PC-3 (cell line): ENCODE data around the gene DEPDC7. TPM values are rescaled to one million over a fixed set of nuclear protein-coding genes. Genes with fewer than 3 reads are reported as not detected.
"Not testable (repeated sequence)": the region's sequence is repeated elsewhere in the genome, so short reads cannot be mapped to it uniquely, and the experiment has no call there.

Experiments
- ATAC-seq: fragments of 200-7000 bp; cut with Tn5 transposase; 2 replicates; pipeline ENCODE4 v1.9.1; 2020; ENCODE audit warnings: mild to moderate bottlenecking, moderate library complexity
- Bru-seq: library from RNA; stranded (reverse); fragments of 400-500 nt; gene quantifications from one replicate; lab custom pipeline; 2021; lab: Mats Ljungman, UMichigan
- BruChase-seq, 2 experiments: library from RNA; stranded (reverse); fragments of 400-500 nt; gene quantifications; one replicate each; lab custom pipeline; 2021; lab: Mats Ljungman, UMichigan
- BruUV-seq: library from RNA; stranded (reverse); fragments of 400-500 nt; replicated peaks from 2 replicates; lab custom pipeline; 2021; lab: Mats Ljungman, UMichigan
- CTCF ChIA-PET: fragments of 300-600 bp; sonication (Branson Sonifier 250); formaldehyde crosslinking; loops from one replicate; lab custom pipeline; 2022; ENCODE audit warnings: antibody characterized with exemption; lab: Charles Lee
- POLR2A ChIA-PET: fragments of 300-600 bp; sonication (Branson Sonifier 250); formaldehyde crosslinking; loops from one replicate; lab custom pipeline; 2022; ENCODE audit warnings: antibody characterized with exemption; ENCODE audit not compliant: unreplicated experiment; lab: Charles Lee
- DNase-seq: peaks from one replicate; pipeline ENCODE4 v3.0.0-alpha.2; 2015
- H2AFZ ChIP-seq: fragments of 300-600 bp; sonication (generic); 2 replicates; pipeline ENCODE4 v1.6.0; 2016; ENCODE audit warnings: antibody characterized with exemption, low read length
- H3F3A ChIP-seq: fragments of 300-600 bp; sonication (generic); one replicate; pipeline ENCODE4 v1.6.0; 2017; ENCODE audit warnings: antibody characterized with exemption, low read length, control low read depth, mild to moderate bottlenecking; ENCODE audit not compliant: unreplicated experiment
- H3K27ac ChIP-seq: fragments of 300-600 bp; sonication (generic); 2 replicates; pipeline ENCODE4 v1.5.1; 2016; ENCODE audit warnings: mild to moderate bottlenecking, low read length
- H3K27me3 ChIP-seq: fragments of 300-600 bp; sonication (generic); 2 replicates; pipeline ENCODE4 v1.6.1; 2016; ENCODE audit warnings: low read length, mixed read lengths
- H3K36me3 ChIP-seq: fragments of 300-600 bp; sonication (generic); 2 replicates; pipeline ENCODE4 v1.6.1; 2016; ENCODE audit warnings: low read depth, mixed run types, low read length, mixed read lengths
- H3K4me1 ChIP-seq: fragments of 300-600 bp; sonication (generic); 2 replicates; pipeline ENCODE4 v1.5.1; 2016; ENCODE audit warnings: low read length; ENCODE audit not compliant: insufficient read depth
- H3K4me2 ChIP-seq: fragments of 300-600 bp; sonication (generic); 2 replicates; pipeline ENCODE4 v1.6.0; 2016; ENCODE audit warnings: low read length
- H3K4me3 ChIP-seq: fragments of 300-600 bp; sonication (generic); 2 replicates; pipeline ENCODE4 v1.5.1; 2016; ENCODE audit warnings: mild to moderate bottlenecking, low read length, mixed read lengths
- H3K79me2 ChIP-seq: fragments of 300-600 bp; sonication (generic); 2 replicates; pipeline ENCODE4 v1.6.1; 2017; ENCODE audit warnings: low read length, mixed read lengths
- H3K9ac ChIP-seq: fragments of 300-600 bp; sonication (generic); 2 replicates; pipeline ENCODE4 v1.6.0; 2016; ENCODE audit warnings: mild to moderate bottlenecking, low read length
- H3K9me2 ChIP-seq: fragments of 300-600 bp; sonication (generic); replicated peaks from 2 replicates; pipeline ENCODE4 v1.6.1; 2016; ENCODE audit warnings: mixed run types, low read length, mixed read lengths
- H3K9me3 ChIP-seq: fragments of 300-600 bp; sonication (generic); 2 replicates; pipeline ENCODE4 v1.6.1; 2016; ENCODE audit warnings: low read length, mixed read lengths
- H4K20me1 ChIP-seq: fragments of 300-600 bp; sonication (generic); 2 replicates; pipeline ENCODE4 v1.6.1; 2016; ENCODE audit warnings: low read length, mixed read lengths
- CTCF ChIP-seq: fragments of 300-600 bp; sonication (generic); conservative IDR thresholded peaks from 2 replicates; pipeline ENCODE4 v1.5.1; 2017; ENCODE audit warnings: antibody characterized with exemption, low read depth, mild to moderate bottlenecking, low read length
- EZH2 ChIP-seq: fragments of 300-600 bp; sonication (generic); IDR thresholded peaks from one replicate; pipeline ENCODE4 v1.6.1; 2017; ENCODE audit warnings: antibody characterized with exemption, mild to moderate bottlenecking, low read length; ENCODE audit not compliant: unreplicated experiment
- EZH2phosphoT487 ChIP-seq: fragments of 300-600 bp; sonication (generic); IDR thresholded peaks from 2 replicates; pipeline ENCODE4 v1.6.1; 2018; ENCODE audit warnings: mild to moderate bottlenecking, antibody characterized with exemption, low read length, borderline replicate concordance
- intact Hi-C: fragments of 100-400 bp; cut with micrococcal nuclease; formaldehyde crosslinking; loops from 2 replicates; pipeline ENCODE4 v1.9.0; 2023
- long read RNA-seq: library from polyadenylated mRNA; unstranded; transcript quantifications from one replicate; pipeline ENCODE4 v2.0.0, GENCODE V29; 2021; ENCODE audit not compliant: unreplicated experiment
- total RNA-seq: library from RNA; depleted of rRNA; stranded (reverse); fragments of >200 nt; gene quantifications from 2 replicates; pipeline ENCODE4 v1.2.3, GENCODE V29; 2014; rRNA removed

DEPDC7 gene
- total RNA-seq (not detected in 2 replicates), Bru-seq, nascent RNA (not detected), BruChase-seq, experiment 1, labeled RNA remaining after a 6-hour chase (percentile 31 among the genes with signal in this experiment), BruChase-seq, experiment 2, labeled RNA remaining after a 2-hour chase (percentile 35 among the genes with signal in this experiment)
- long read RNA-seq: 0 reads

GRCh38 chr11:33015621-33016551 is at the start of gene DEPDC7:
DEPDC7 (plus strand) TSS chr11:33015878; CDS start chr11:33015956, 78 bp downstream.
- no peak for DNase-seq
- no TSS peak for BruUV-seq
- CTCF ChIA-PET: no interaction called here

DNA sequence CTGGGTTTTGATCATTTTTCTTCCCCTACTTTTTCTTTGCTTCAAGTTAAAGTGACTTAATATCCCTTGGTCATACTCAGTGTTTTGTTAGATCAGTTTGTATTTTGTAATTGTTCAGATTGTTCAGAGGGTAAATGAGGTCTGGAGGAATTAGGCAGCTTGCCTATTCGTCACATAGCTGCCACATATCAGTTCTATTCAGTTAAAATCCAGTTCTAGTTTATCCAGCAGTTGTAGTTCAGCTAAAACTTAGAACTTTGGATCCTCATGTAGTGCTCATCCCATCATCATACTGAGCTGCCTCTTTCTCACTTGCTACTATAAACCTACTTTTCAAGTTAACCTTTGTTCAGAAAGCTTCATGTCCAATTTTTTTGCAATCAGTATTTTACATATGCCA is 47.1 kb upstream of the DEPDC7 start:
- no peaks in the 10 kb centered on the region for H3K79me2 ChIP-seq
- H3K4me3 ChIP-seq: no peak overlapping the region
- ChIA-PET CTCF (interaction anchor here (0.7 kb wide), 1 partner anchor 38 kb away, joined by 4 read pairs; no protein-coding TSS in a partner anchor), POLR2A (no interaction called here)
- no peak overlapping the region for H3K9ac ChIP-seq
- H3K27me3 ChIP-seq: no peaks in the 10 kb centered on the region
- H3F3A ChIP-seq: no peaks in the 10 kb centered on the region
- intact Hi-C loops: no loop called here
- ATAC-seq (no peak), DNase-seq (no peak)
- TF ChIP-seq EZH2: no peak
- TF ChIP-seq CTCF: no peak
- TF ChIP-seq EZH2phosphoT487: no peak
- no peaks in the 10 kb centered on the region for H3K4me1 ChIP-seq
- no peak overlapping the region for H2AFZ ChIP-seq
- no TSS peak for BruUV-seq
- H3K27ac ChIP-seq: no peak overlapping the region
- H3K36me3 ChIP-seq: peaks cover 27% of the 10 kb centered on the region; the same call in 1 of the 2 replicates
- no peaks in the 10 kb centered on the region for H3K9me2 ChIP-seq
- H3K9me3 ChIP-seq: no peaks in the 10 kb centered on the region
- H3K4me2 ChIP-seq: no peak overlapping the region
- no peaks in the 10 kb centered on the region for H4K20me1 ChIP-seq

More at GRCh38 chr11:33015621-33016551, at the start of gene DEPDC7:
- H3K4me3 ChIP-seq: no peak within 1 kb of the TSS
- H4K20me1 ChIP-seq: no peaks in the 10 kb centered on the region
- H3K79me2 ChIP-seq: no peaks in the 10 kb centered on the region
- H3K27me3 ChIP-seq: no peaks in the 10 kb centered on the region
- TF ChIP-seq EZH2phosphoT487: no peak
- TF ChIP-seq CTCF: no peak
- TF ChIP-seq EZH2: no peak
- H3K4me1 ChIP-seq: peaks cover 22% of the 10 kb centered on the region
- intact Hi-C loops: no loop called here
- H3K4me2 ChIP-seq: no peak within 1 kb of the TSS
- H3K27ac ChIP-seq: no peak within 1 kb of the TSS
- H3K9ac ChIP-seq: no peak within 1 kb of the TSS
- no peaks in the 10 kb centered on the region for H3K36me3 ChIP-seq
- H3K9me2 ChIP-seq: no peaks in the 10 kb centered on the region
- H2AFZ ChIP-seq: no peak within 1 kb of the TSS
- POLR2A ChIA-PET: no interaction called here
- peak; percentile 30; the same call in 1 of the 2 replicates for ATAC-seq
- H3K9me3 ChIP-seq: no peaks in the 10 kb centered on the region
- peaks cover 4% of the 10 kb centered on the region for H3F3A ChIP-seq

GRCh38 chr11:32972233-32972632 is 43.4 kb upstream of the DEPDC7 start:
- POLR2A ChIA-PET, H3K4me2 ChIP-seq, H3K27ac ChIP-seq, H3K9ac ChIP-seq, H3K4me1 ChIP-seq, H3K4me3 ChIP-seq, H3F3A ChIP-seq, intact Hi-C loops, DNase-seq, H3K9me3 ChIP-seq, H3K9me2 ChIP-seq, BruUV-seq, ATAC-seq, H3K79me2 ChIP-seq, H4K20me1 ChIP-seq, H3K27me3 ChIP-seq, CTCF ChIA-PET, H2AFZ ChIP-seq: not testable (repeated sequence)
- peaks cover 22% of the 10 kb centered on the region; the same call in 1 of the 2 replicates for H3K36me3 ChIP-seq
